ENCODE data around the gene KRT83. TPM values are rescaled to one million over a fixed set of nuclear protein-coding genes. Genes with fewer than 3 reads are reported as not detected.
A peak's percentile ranks its signal among the peaks of the same experiment; 100 is the strongest.

KRT83 gene
- total RNA-seq, 6 donors from 2014 or later, result not detected

DNA sequence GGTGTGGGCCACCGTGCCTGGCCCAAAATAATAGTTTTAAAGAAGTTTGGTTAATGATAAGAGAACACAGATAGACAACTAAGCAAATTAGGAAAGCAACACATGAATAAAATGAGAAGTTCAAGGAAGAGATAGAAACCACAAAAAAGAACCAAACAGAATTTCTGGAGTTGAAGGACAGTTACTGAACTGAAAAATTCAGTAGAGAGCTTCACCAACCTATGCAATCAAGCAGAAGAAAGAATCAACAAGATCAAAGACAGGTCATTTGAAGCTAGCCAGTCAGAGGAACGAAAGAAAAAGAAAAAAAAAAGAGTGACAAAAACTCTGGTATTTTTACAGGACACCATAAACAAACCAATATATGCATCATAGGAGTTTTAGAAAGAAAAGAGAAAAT, 15.4 kb upstream of the KRT83 start:
- 83 to 84% methylated on average over 2 of the region's 2 CpGs for WGBS, 2 donors
- Histone ChIP-seq H3K9me3 (peaks cover 0 to 8% (median 0%) of the 10 kb centered on the region in 4 donors), H3K4me3 (no peak overlapping the region), H3K27ac (no peak overlapping the region), H3K27me3 (no peaks in the 10 kb centered on the region), H3K4me1 (no peaks in the 10 kb centered on the region), H3K36me3 (no peaks in the 10 kb centered on the region)
- ATAC-seq (ENCODE audit: low FRiP score in 2 of 2) (no peak), DNase-seq (no peak)
- TF ChIP-seq, protein P1, sequence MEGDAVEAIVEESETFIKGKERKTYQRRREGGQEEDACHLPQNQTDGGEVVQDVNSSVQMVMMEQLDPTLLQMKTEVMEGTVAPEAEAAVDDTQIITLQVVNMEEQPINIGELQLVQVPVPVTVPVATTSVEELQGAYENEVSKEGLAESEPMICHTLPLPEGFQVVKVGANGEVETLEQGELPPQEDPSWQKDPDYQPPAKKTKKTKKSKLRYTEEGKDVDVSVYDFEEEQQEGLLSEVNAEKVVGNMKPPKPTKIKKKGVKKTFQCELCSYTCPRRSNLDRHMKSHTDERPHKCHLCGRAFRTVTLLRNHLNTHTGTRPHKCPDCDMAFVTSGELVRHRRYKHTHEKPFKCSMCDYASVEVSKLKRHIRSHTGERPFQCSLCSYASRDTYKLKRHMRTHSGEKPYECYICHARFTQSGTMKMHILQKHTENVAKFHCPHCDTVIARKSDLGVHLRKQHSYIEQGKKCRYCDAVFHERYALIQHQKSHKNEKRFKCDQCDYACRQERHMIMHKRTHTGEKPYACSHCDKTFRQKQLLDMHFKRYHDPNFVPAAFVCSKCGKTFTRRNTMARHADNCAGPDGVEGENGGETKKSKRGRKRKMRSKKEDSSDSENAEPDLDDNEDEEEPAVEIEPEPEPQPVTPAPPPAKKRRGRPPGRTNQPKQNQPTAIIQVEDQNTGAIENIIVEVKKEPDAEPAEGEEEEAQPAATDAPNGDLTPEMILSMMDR (IDR thresholded peaks at IDR 0.05), result no peak
- no peak for TF ChIP-seq POLR2AphosphoS5 (IDR thresholded peaks at IDR 0.05)
- no peak for TF ChIP-seq POLR2A (IDR thresholded peaks at IDR 0.05)
- no peak for TF ChIP-seq EP300 (IDR thresholded peaks at IDR 0.05)

DNA sequence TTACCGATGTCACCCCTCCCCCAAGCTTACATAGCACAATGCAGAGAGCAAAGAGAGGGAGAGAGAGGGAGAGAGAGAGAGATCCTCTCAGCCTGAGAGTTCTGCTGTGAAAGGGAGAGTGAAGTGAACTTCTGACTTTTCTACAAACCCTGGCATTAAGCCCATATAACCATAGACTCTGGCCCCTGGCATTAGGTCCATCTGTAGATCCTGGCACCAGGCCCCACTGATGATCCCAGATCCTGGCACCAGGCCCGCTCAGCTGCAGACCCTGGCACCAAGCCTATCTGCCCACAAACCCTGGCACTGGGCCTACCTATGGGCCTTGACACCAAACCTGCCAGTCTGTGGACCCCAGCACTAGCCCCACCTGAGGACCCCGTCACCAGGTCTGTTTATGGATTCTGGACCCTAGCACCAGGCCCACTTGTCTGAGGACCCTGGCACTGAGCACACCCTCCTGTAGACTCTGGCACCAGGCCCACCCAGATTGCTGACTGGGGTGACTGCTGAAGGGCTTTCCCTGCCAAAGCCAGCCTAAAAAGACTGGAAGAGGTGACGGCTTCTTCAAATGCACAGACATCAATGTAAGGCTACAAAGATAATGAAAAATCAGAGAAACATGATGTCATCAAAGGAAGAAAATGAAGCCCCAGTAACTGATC, 14.5 kb upstream of the KRT83 start:
- H3K27me3 ChIP-seq, result no peaks in the 10 kb centered on the region
- WGBS, 2 donors, result 89% methylated on average over 4 of the region's 4 CpGs
- ATAC-seq (ENCODE audit: low FRiP score in 2 of 2) (no peak), DNase-seq (peak in 1 of 2 donors; percentile 20)
- H3K9me3 ChIP-seq, result peaks cover 0 to 8% (median 0%) of the 10 kb centered on the region in 4 donors
- H3K36me3 ChIP-seq, result no peaks in the 10 kb centered on the region
- no peak overlapping the region for H3K27ac ChIP-seq
- no peak for TF ChIP-seq POLR2AphosphoS5 (IDR thresholded peaks at IDR 0.05)
- TF ChIP-seq, protein P1 (IDR thresholded peaks at IDR 0.05), result no peak
- TF ChIP-seq EP300 (IDR thresholded peaks at IDR 0.05), result no peak
- TF ChIP-seq POLR2A (IDR thresholded peaks at IDR 0.05), result no peak
- H3K4me1 ChIP-seq, result no peaks in the 10 kb centered on the region
- H3K4me3 ChIP-seq, result no peak overlapping the region

DNA sequence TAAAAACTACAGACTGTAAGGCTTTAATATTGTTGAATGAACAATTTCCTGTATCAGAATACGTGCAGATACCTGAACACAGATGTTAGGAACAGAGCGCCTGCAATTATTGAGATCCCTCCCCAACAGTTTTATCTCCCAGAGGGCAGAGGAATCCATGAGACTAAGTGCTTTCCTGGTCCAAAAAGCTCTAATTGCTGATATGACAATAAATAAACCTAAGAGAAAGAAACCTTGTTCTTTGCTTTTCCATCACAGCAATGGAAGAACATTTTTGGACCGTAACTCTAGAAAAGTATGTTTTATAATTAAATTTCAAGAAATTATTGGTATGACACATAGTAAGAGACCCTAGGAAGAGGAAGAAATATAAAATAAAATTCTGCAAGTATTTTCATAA, 13.0 kb upstream of the KRT83 start:
- ATAC-seq (ENCODE audit: low FRiP score in 2 of 2), result no peak

DNA sequence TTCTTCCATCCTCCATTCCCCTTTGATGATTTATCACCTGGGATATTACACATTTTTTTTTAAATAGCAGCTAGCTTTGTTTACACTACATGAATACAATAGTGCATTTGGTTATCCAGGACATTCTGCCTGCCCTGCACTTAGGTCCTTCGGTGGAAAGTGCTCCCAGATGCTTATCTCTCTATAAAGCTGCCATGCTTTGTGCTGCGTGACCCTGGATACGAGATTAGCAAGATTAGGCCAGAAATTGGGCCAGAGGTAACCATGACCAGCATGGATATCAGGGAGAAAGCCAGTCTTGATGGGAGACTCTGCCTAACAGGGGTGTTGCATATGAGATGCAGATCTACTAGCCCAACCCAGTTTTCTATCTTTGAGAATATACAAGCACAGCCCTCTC, 12.1 kb upstream of the KRT83 start:
- H3K4me3 ChIP-seq, result no peak overlapping the region
- no peaks in the 10 kb centered on the region for H3K4me1 ChIP-seq
- H3K9me3 ChIP-seq, result peaks cover 0 to 8% (median 0%) of the 10 kb centered on the region in 4 donors
- no peaks in the 10 kb centered on the region for H3K36me3 ChIP-seq
- no peak for ATAC-seq (ENCODE audit: low FRiP score in 2 of 2)
- H3K27ac ChIP-seq, result no peak overlapping the region
- H3K27me3 ChIP-seq, result no peaks in the 10 kb centered on the region
- WGBS, 2 donors, result 43 to 53% methylated on average over 3 of the region's 3 CpGs
- no peak for DNase-seq
- no peak for TF ChIP-seq POLR2AphosphoS5 (IDR thresholded peaks at IDR 0.05)
- TF ChIP-seq, protein P1 (IDR thresholded peaks at IDR 0.05), result no peak
- no peak for TF ChIP-seq POLR2A (IDR thresholded peaks at IDR 0.05)
- no peak for TF ChIP-seq EP300 (IDR thresholded peaks at IDR 0.05)

More for the DNA sequence above, 13.0 kb upstream of the KRT83 start:
- peaks cover 0 to 8% (median 0%) of the 10 kb centered on the region in 4 donors for H3K9me3 ChIP-seq
- H3K36me3 ChIP-seq, result no peaks in the 10 kb centered on the region
- no peak for DNase-seq
- TF ChIP-seq, protein P1 (IDR thresholded peaks at IDR 0.05), result no peak
- no peak for TF ChIP-seq POLR2AphosphoS5 (IDR thresholded peaks at IDR 0.05)
- no peak for TF ChIP-seq EP300 (IDR thresholded peaks at IDR 0.05)
- no peak for TF ChIP-seq POLR2A (IDR thresholded peaks at IDR 0.05)
- no peaks in the 10 kb centered on the region for H3K4me1 ChIP-seq
- no peak overlapping the region for H3K4me3 ChIP-seq
- H3K27me3 ChIP-seq, result no peaks in the 10 kb centered on the region
- 83 to 87% methylated on average over 3 of the region's 3 CpGs for WGBS, 2 donors
- no peak overlapping the region for H3K27ac ChIP-seq

DNA sequence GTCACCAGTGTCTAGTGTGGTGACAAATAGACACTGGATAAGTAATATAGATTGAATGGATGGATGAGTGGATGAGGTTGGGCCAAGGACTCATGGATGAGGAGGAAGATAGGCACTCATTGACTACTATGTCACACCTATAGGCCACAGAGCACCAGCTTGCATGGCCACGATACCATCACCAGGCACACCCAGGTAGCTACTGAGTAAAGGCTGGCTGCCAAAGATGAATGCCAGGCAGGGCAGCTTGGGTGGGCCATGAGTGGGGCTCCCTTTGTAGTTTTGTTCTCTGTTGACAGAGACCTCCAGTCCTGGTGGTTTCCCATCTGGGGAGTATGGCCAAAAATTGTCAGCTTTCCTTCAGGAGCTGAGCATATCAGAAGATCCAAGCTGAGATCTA, 11.2 kb upstream of the KRT83 start:
- Histone ChIP-seq H3K4me1 (peaks cover 0 to under 1% (median 0%) of the 10 kb centered on the region in 4 donors), H3K27ac (no peak overlapping the region), H3K9me3 (peaks cover 0 to 8% (median 0%) of the 10 kb centered on the region in 4 donors), H3K36me3 (no peaks in the 10 kb centered on the region), H3K4me3 (no peak overlapping the region), H3K27me3 (no peaks in the 10 kb centered on the region)
- DNase-seq (no peak), ATAC-seq (ENCODE audit: low FRiP score in 2 of 2) (no peak)
- 80 to 88% methylated on average over 1 of the region's 1 CpG for WGBS, 2 donors
- TF ChIP-seq POLR2A (IDR thresholded peaks at IDR 0.05), result no peak
- TF ChIP-seq POLR2AphosphoS5 (IDR thresholded peaks at IDR 0.05), result no peak
- TF ChIP-seq, protein P1 (IDR thresholded peaks at IDR 0.05), result no peak
- TF ChIP-seq EP300 (IDR thresholded peaks at IDR 0.05), result no peak
